ENCODE data around the gene C1orf35. TPM values are rescaled to one million over a fixed set of nuclear protein-coding genes. Genes with fewer than 3 reads are reported as not detected.
A peak's percentile ranks its signal among the peaks of the same experiment; 100 is the strongest.

The C1orf35 gene
- polyA plus RNA-seq, 1 experiment: 6.2 TPM

GRCh38 chr1:228139931-228140723, 37.0 kb upstream of the C1orf35 start, which contains the start of gene GUK1:
GUK1 (plus strand) TSS chr1:228140279; CDS start chr1:228140303, 24 bp downstream.
- H3K4me3 ChIP-seq (ENCODE audit: low read depth, low read length): peak within 1 kb of the TSS; percentile 98
- H3K36me3 ChIP-seq (ENCODE audit: control insufficient read depth, insufficient read depth, low read length): peaks cover 8% of the 10 kb centered on the region
- ChIA-PET CTCF (interaction anchor here (1.0 to 1.6 kb wide), 3 partner anchors 9 to 25 kb away, joined by 3 to 5 read pairs (median 4); partner anchors contain the start of gene IBA57), POLR2A (no interaction called here)
- 0 out of 2 replicates have a peak, but pooled peaks have one; percentile 23 for TF ChIP-seq CTCF (IDR thresholded peaks at IDR 0.05; ENCODE audit: insufficient read depth, low read depth, low read length)
- H3K27me3 ChIP-seq (ENCODE audit: control insufficient read depth, insufficient read depth, low read length): peaks cover 3% of the 10 kb centered on the region
- peak; percentile 98 for DNase-seq (ENCODE audit: low read depth)

GRCh38 chr1:228139406-228139930, 36.3 kb upstream of the C1orf35 start:
- TF ChIP-seq CTCF (IDR thresholded peaks at IDR 0.05; ENCODE audit: insufficient read depth, low read depth, low read length): no peak
- DNase-seq (ENCODE audit: low read depth): no peak
- Histone ChIP-seq H3K4me3 (ENCODE audit: low read depth, low read length) (peak overlapping the region; percentile 98), H3K27me3 (ENCODE audit: control insufficient read depth, insufficient read depth, low read length) (peaks cover 8% of the 10 kb centered on the region), H3K36me3 (ENCODE audit: control insufficient read depth, insufficient read depth, low read length) (peaks cover 8% of the 10 kb centered on the region)
- ChIA-PET CTCF (interaction anchor here (1.6 kb wide), 1 partner anchor 9 kb away, joined by 5 read pairs; no protein-coding TSS in a partner anchor), POLR2A (no interaction called here)

- no peak overlapping the region for H3K4me3 ChIP-seq (ENCODE audit: low read depth, low read length)
- no peak for DNase-seq (ENCODE audit: low read depth)
- TF ChIP-seq CTCF (IDR thresholded peaks at IDR 0.05; ENCODE audit: insufficient read depth, low read depth, low read length): no peak
- POLR2A ChIA-PET: no interaction called here
- CTCF ChIA-PET: interaction anchor here (0.8 to 1.8 kb wide), 5 partner anchors 17 to 379 kb away, joined by 3 to 7 read pairs (median 3); partner anchors contain the start of gene IBA57
- peaks cover 12% of the 10 kb centered on the region for H3K27me3 ChIP-seq (ENCODE audit: control insufficient read depth, insufficient read depth, low read length)
- H3K36me3 ChIP-seq (ENCODE audit: control insufficient read depth, insufficient read depth, low read length): peaks cover 1% of the 10 kb centered on the region
These were observed 33.8 kb upstream of the C1orf35 start for GRCh38 chr1:228136901-228137300.

DNA sequence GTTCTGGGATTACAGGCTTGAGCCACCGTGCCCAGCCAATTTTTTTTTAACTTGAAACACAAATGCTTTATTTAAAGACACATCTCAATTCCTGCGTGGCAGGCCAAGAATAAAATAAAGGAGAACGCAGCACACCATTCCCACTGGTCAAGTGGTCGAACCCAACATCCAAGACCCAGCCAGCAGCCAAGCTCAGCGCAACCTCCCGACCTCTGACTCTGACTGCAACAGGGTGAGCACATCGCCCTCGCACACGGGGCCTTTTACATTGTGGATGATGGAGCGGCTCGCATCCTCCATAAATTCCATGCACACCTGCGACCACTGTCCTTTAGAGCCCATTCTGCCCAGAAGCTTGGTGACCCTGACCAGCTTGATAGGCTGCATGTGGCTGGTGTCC, 31.5 kb upstream of the C1orf35 start:
- H3K4me3 ChIP-seq (ENCODE audit: low read depth, low read length): no peak overlapping the region
- CTCF ChIA-PET: interaction anchor here (1.0 to 1.7 kb wide), 4 partner anchors 8 to 259 kb away, joined by 3 to 4 read pairs (median 3); partner anchors contain the start of gene IBA57
- H3K27me3 ChIP-seq (ENCODE audit: control insufficient read depth, insufficient read depth, low read length): peaks cover 14% of the 10 kb centered on the region
- DNase-seq (ENCODE audit: low read depth): no peak
- POLR2A ChIA-PET: no interaction called here
- TF ChIP-seq CTCF (IDR thresholded peaks at IDR 0.05; ENCODE audit: insufficient read depth, low read depth, low read length): no peak
- no peaks in the 10 kb centered on the region for H3K36me3 ChIP-seq (ENCODE audit: control insufficient read depth, insufficient read depth, low read length)

GRCh38 chr1:228131766-228132165, 28.6 kb upstream of the C1orf35 start:
- DNase-seq (ENCODE audit: low read depth): no peak
- ChIA-PET CTCF (interaction anchor here (1.0 to 5.0 kb wide), 6 partner anchors 11 to 385 kb away, joined by 3 to 42 read pairs (median 6); partner anchors contain the start of gene IBA57), POLR2A (no interaction called here)
- Histone ChIP-seq H3K27me3 (ENCODE audit: control insufficient read depth, insufficient read depth, low read length) (peaks cover 12% of the 10 kb centered on the region), H3K36me3 (ENCODE audit: control insufficient read depth, insufficient read depth, low read length) (no peaks in the 10 kb centered on the region), H3K4me3 (ENCODE audit: low read depth, low read length) (no peak overlapping the region)
- no peak for TF ChIP-seq CTCF (IDR thresholded peaks at IDR 0.05; ENCODE audit: insufficient read depth, low read depth, low read length)

Measured in BJ (cell line).